ENCODE data around the gene ADAMTSL1.

The ADAMTSL1 gene

GRCh38 chr9:18457510-18457909 lies 16.4 kb upstream of the ADAMTSL1 start:
- Mint-ChIP-seq H3K4me1 (peaks cover 11% of the 10 kb centered on the region), H3K9me3 (no peaks in the 10 kb centered on the region), H3K36me3 (ENCODE audit: low read depth) (no peaks in the 10 kb centered on the region), H3K4me3 (no peak overlapping the region), H3K27ac (no peak overlapping the region), H3K27me3 (ENCODE audit: low read depth, poor library complexity) (peaks cover 3% of the 10 kb centered on the region)
- DNase-seq, result no peak
- no peak for TF ChIP-seq CTCF (IDR thresholded peaks at IDR 0.05)

- Mint-ChIP-seq H3K27me3 (ENCODE audit: low read depth, poor library complexity) (peaks cover 5% of the 10 kb centered on the region), H3K27ac (no peak overlapping the region), H3K4me3 (no peak overlapping the region), H3K9me3 (no peaks in the 10 kb centered on the region), H3K36me3 (ENCODE audit: low read depth) (no peaks in the 10 kb centered on the region), H3K4me1 (peaks cover 11% of the 10 kb centered on the region)
- DNase-seq, result no peak
- no peak for TF ChIP-seq CTCF (IDR thresholded peaks at IDR 0.05)
These were observed 13.9 kb upstream of the ADAMTSL1 start for GRCh38 chr9:18459962-18460584.

- Mint-ChIP-seq H3K9me3 (no peaks in the 10 kb centered on the region), H3K36me3 (ENCODE audit: low read depth) (no peaks in the 10 kb centered on the region), H3K27me3 (ENCODE audit: low read depth, poor library complexity) (peaks cover 5% of the 10 kb centered on the region), H3K4me3 (no peak overlapping the region), H3K27ac (peak overlapping the region; percentile 74), H3K4me1 (peaks cover 11% of the 10 kb centered on the region)
- no peak for DNase-seq
- TF ChIP-seq CTCF (IDR thresholded peaks at IDR 0.05), result no peak
These were observed 12.5 kb upstream of the ADAMTSL1 start for GRCh38 chr9:18461496-18461895.

- Mint-ChIP-seq H3K36me3 (ENCODE audit: low read depth) (no peaks in the 10 kb centered on the region), H3K4me3 (no peak overlapping the region), H3K4me1 (peaks cover 8% of the 10 kb centered on the region), H3K27ac (no peak overlapping the region), H3K9me3 (peaks cover under 1% of the 10 kb centered on the region), H3K27me3 (ENCODE audit: low read depth, poor library complexity) (peaks cover 3% of the 10 kb centered on the region)
- no peak for TF ChIP-seq CTCF (IDR thresholded peaks at IDR 0.05)
- no peak for DNase-seq
These were observed 10.0 kb upstream of the ADAMTSL1 start for GRCh38 chr9:18463991-18464390.

- Mint-ChIP-seq H3K27ac (no peak overlapping the region), H3K36me3 (ENCODE audit: low read depth) (peaks cover 4% of the 10 kb centered on the region), H3K4me1 (peaks cover 8% of the 10 kb centered on the region), H3K27me3 (ENCODE audit: low read depth, poor library complexity) (peaks cover 3% of the 10 kb centered on the region), H3K9me3 (peaks cover 18% of the 10 kb centered on the region), H3K4me3 (no peak overlapping the region)
- TF ChIP-seq CTCF (IDR thresholded peaks at IDR 0.05), result no peak
- DNase-seq, result no peak
These were observed 7.9 kb upstream of the ADAMTSL1 start for GRCh38 chr9:18466101-18466500.

GRCh38 chr9:18467696-18468095 lies 6.3 kb upstream of the ADAMTSL1 start:
- peaks cover 4% of the 10 kb centered on the region for H3K36me3 Mint-ChIP-seq (ENCODE audit: low read depth)
- H3K27ac Mint-ChIP-seq, result no peak overlapping the region
- peaks cover 3% of the 10 kb centered on the region for H3K27me3 Mint-ChIP-seq (ENCODE audit: low read depth, poor library complexity)
- peaks cover 3% of the 10 kb centered on the region for H3K4me1 Mint-ChIP-seq
- DNase-seq, result no peak
- no peak for TF ChIP-seq CTCF (IDR thresholded peaks at IDR 0.05)
- H3K9me3 Mint-ChIP-seq, result peaks cover 18% of the 10 kb centered on the region
- H3K4me3 Mint-ChIP-seq, result no peak overlapping the region
